H1 (cell line): ENCODE results near the gene FASN.

ENCODE experiments used
- ATF3 ChIP-seq: IDR thresholded peaks from 2 replicates; pipeline ENCODE4 v1.6.1; 2011; ENCODE audit warnings: low read depth, mild to moderate bottlenecking, low read length; ENCODE audit not compliant: insufficient read depth
- CTCF ChIP-seq, 3 experiments: IDR thresholded peaks; 1 replicate in 2 of 3; 2 replicates in 1 of 3; pipeline versions ENCODE4 v1.5.1 to v1.6.1; 2011; ENCODE audit warnings: low read length in 3 of 3, mild to moderate bottlenecking in 3 of 3, inconsistent platforms in 2 of 3, low read depth in 1 of 3, moderate library complexity in 1 of 3; ENCODE audit not compliant: insufficient read depth in 1 of 3; ENCODE audit errors: control extremely low read depth in 1 of 3
- HDAC2 ChIP-seq, 2 experiments: fragments of 300-600 bp in 1 of 2; sonication (generic) in 1 of 2; IDR thresholded peaks; 2 replicates each; pipeline ENCODE4 v1.6.1; 2011 to 2012; ENCODE audit warnings: low read depth in 2 of 2, low read length in 2 of 2, mild to moderate bottlenecking in 2 of 2, moderate library complexity in 2 of 2, borderline replicate concordance in 1 of 2, inconsistent platforms in 1 of 2
- JUN ChIP-seq: IDR thresholded peaks from 2 replicates; pipeline ENCODE4 v1.6.1; 2011; ENCODE audit warnings: low read depth, mild to moderate bottlenecking, improper control_type of control experiment, low read length
- NRF1 ChIP-seq: IDR thresholded peaks from 2 replicates; pipeline ENCODE4 v1.6.1; 2011; ENCODE audit warnings: mild to moderate bottlenecking, low read depth, low read length, improper control_type of control experiment
- RAD21 ChIP-seq, 2 experiments: IDR thresholded peaks in 1 of 2; conservative IDR thresholded peaks in 1 of 2; 2 replicates each; pipeline ENCODE4 v1.6.1; 2011; ENCODE audit warnings: low read depth in 2 of 2, low read length in 2 of 2, improper control_type of control experiment in 1 of 2, inconsistent platforms in 1 of 2, mild to moderate bottlenecking in 1 of 2, moderate library complexity in 1 of 2
- SAP30 ChIP-seq: fragments of 300-600 bp; sonication (generic); IDR thresholded peaks from 2 replicates; pipeline ENCODE4 v1.7.1; 2012; ENCODE audit warnings: low read length, moderate library complexity, mild to moderate bottlenecking, inconsistent platforms; ENCODE audit not compliant: insufficient read depth, insufficient replicate concordance
- SUZ12 ChIP-seq: fragments of 200-600 bp; sonication (generic); IDR thresholded peaks from 2 replicates; pipeline ENCODE4 v1.6.1; 2012; ENCODE audit warnings: mild to moderate bottlenecking, inconsistent platforms, low read length, moderate library complexity, mixed read lengths
- TAF1 ChIP-seq: IDR thresholded peaks from 2 replicates; pipeline ENCODE4 v1.6.1; 2011; ENCODE audit warnings: mild to moderate bottlenecking, low read depth, low read length

DNA sequence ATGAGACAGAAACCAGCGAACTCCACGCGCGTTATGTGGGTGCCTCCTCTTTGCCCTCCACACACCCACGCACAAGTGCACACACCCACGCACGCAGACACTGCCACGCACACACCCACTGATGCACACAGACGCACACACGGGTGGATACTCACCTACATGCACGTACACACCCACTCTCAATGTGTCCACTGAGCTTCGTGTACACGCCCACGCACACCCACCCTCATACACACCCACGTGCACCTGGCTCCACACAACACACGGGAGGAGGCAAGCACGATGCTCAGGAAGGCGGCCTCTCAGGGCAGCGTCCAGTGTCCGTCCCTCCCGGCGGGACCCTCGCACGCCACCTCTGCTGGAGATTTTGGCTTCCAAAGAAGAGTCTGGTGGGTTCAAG lies 50.7 kb downstream of the FASN start:
- TF ChIP-seq SUZ12 (no peak), TAF1 (no peak), CTCF (IDR thresholded peaks at IDR 0.05; ENCODE audit: control extremely low read depth in 1 of 3, insufficient read depth in 1 of 3, low read depth in 1 of 3, low read length in 3 of 3) (no peak), RAD21 (IDR thresholded peaks at IDR 0.05 in 1 of 2, conservative IDR thresholded peaks at IDR 0.05 in 1 of 2; ENCODE audit: low read depth in 2 of 2, low read length in 2 of 2) (no peak), NRF1 (no peak), SAP30 (no peak), HDAC2 (IDR thresholded peaks at IDR 0.05; ENCODE audit: borderline replicate concordance in 1 of 2, low read depth in 2 of 2, low read length in 2 of 2) (no peak), JUN (no peak), ATF3 (no peak)
